GM12874 (cell line): ENCODE measurements around the gene SLC25A30.

ENCODE experiments used
- TF ChIP-seq, protein P1 (sequence below): IDR thresholded peaks from 2 replicates; pipeline ENCODE4 v1.5.1; 2011; ENCODE audit warnings: low read depth, mild to moderate bottlenecking, control low read depth, low read length, moderate library complexity; ENCODE audit not compliant: insufficient read depth

Gene SLC25A30, protein sequence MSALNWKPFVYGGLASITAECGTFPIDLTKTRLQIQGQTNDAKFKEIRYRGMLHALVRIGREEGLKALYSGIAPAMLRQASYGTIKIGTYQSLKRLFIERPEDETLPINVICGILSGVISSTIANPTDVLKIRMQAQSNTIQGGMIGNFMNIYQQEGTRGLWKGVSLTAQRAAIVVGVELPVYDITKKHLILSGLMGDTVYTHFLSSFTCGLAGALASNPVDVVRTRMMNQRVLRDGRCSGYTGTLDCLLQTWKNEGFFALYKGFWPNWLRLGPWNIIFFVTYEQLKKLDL

DNA sequence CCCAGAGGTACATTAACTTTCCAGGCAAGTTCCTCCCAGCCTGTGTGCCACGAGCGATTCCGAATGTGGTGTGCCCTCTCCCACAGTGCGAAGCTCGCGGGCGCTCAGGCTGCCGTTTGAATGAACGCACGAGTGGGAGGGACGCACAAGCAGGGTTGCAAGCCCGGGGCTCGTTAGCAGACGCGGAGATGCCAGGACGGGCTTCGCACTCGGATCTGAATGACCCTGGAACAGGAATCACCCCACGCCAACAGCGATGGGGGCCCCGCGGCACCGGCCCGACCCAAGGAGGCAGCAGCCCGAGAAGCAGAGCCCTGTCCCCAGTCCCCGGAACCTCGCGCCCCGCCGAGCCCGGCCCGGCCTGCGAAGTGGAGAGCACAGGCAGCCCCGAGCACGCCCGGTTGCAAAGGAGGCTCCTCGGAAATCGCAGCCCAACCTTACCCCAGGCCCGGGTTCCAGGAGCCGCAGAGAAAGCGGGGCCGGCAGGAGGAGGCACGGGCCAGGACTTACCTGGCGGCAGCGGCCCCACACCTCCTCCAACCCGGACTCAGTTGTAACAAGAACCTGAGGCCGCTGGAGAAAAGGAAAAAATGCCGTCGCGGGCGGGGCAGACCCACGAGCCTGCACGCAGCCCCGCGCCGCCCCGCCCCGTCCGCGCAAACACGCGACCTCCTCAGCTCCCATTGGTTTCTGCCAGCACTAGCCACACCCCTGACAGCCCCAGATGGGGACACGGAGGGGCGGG lies at the start of gene SLC25A30:
SLC25A30 (minus strand) TSS at position 584 of the 745 bp plus-strand sequence. CDS start 6,948 bp downstream, outside the sequence.
- TF ChIP-seq, protein P1, sequence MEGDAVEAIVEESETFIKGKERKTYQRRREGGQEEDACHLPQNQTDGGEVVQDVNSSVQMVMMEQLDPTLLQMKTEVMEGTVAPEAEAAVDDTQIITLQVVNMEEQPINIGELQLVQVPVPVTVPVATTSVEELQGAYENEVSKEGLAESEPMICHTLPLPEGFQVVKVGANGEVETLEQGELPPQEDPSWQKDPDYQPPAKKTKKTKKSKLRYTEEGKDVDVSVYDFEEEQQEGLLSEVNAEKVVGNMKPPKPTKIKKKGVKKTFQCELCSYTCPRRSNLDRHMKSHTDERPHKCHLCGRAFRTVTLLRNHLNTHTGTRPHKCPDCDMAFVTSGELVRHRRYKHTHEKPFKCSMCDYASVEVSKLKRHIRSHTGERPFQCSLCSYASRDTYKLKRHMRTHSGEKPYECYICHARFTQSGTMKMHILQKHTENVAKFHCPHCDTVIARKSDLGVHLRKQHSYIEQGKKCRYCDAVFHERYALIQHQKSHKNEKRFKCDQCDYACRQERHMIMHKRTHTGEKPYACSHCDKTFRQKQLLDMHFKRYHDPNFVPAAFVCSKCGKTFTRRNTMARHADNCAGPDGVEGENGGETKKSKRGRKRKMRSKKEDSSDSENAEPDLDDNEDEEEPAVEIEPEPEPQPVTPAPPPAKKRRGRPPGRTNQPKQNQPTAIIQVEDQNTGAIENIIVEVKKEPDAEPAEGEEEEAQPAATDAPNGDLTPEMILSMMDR, result no peak

DNA sequence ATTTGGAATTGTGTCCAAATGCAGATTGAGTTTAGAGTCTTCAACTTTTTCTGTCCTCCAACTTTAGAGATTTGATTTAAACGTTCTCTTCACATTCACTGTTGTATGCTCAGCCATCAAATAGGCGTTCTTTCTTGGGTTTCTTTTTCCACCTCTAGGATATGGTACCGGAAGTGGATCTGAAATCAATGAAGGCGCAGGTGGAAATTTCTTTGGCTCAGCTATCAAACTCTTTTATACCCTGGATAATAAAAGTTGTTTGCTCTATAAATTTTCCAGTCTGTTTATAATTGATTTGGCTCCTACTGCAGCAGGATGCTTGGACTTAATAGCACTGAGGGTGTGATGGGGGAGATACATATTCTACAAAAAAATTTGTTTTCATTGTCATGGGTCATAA lies 48.2 kb upstream of the SLC25A30 start:
- TF ChIP-seq, protein P1, result no peak

DNA sequence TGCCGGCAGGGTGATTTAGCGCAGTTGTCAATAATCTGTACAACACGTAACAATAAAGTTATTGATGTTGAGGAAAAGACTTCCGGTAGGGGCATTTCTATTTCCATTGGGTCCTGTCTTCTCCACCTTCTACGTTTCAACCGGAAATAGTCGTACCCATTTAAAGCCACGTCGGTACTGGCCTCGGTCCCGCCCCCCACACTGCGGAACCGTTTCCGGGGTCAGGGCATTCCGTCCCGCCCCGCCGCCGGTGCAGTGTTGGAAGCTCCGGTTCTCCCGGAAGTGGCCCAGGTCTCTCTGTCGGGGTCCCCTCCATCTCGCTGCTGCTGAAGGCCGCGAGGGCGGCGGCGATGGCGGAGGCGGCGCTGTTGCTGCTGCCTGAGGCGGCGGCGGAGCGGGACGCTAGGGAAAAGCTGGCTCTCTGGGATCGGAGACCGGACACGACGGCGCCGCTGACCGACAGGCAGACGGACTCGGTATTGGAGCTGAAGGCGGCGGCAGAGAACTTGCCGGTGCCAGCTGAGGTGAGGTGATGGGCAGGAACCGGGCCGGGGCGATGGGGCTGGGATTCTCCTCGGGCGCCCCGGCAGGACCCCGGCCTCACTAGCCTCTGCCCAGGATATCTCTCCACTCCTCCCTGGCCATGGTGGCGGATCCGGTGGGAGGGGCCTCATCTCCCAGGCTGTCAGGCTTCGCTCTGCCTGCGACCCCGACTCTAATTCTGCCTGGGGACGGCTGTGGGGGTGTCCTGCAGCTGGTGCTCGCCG lies 46.7 kb upstream of the SLC25A30 start, which contains the start of gene COG3:
COG3 (plus strand) TSS at position 253 of the 767 bp plus-strand sequence; CDS start at position 351, 98 bp downstream.
- TF ChIP-seq, protein P1, result 0 out of 2 replicates have a peak, but pooled peaks have one; percentile 5

DNA sequence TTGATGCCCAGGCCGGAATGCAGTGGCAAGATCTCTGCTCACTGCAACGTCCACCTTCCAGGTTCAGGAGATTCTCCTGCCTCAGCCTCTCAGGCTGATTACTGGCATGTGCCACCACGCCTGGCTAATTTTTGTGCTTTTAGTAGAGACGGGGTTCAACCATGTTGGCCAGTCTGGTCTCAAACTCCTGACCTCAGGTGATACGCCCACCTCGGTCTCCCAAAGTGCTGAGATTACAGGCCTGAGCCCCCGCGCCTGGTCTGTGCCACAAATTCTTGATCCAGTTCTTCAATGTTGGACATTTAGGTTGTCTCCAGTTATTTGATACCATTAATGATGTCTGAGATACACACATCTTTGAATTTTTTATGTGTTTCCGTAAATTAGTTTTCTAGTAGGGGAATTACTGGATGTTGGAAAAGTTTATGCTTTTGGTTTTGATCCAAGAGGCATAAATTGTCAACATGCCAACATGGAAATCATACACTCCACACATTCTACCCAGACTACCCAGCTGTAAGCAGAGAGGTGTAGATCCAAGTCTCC lies 46.0 kb upstream of the SLC25A30 start:
- TF ChIP-seq, protein P1, result peak; percentile 29; the same call in 1 of the 2 replicates

DNA sequence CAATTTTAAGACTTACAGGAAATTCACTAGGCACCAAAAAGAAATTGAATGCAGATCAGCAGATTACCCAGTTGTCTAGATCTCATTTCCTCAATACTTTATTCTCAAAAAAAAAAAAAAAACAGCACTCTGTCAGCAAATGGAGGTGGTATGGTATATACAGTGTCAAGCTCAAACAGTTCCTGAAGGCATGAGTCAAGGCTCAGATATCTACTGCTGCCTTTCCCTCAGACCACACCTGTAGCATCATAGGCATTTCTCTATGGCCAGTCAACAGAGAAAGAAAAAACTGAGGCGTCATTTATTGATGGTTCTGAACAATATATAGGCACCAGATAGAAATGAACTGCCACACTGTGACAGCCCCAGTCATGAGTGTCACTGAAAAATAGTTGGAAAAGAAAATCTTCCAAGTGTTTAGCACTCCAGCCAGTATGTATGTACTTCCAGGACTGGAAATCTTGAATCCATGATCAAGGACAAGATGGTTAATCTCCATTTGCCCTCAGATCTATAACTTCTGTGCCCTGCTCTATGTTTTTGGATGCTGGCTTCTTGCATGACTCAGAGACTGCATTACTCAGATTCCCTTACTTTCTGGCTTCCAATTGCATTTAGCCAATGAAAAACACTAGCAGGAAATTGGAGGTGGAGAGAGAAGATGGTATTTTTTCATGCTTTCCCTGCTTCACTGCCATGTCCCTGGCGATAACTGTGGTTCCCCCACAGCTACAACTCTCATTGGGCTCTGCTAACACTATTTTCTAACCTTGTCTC lies 38.2 kb upstream of the SLC25A30 start:
- TF ChIP-seq, protein P1, result no peak

DNA sequence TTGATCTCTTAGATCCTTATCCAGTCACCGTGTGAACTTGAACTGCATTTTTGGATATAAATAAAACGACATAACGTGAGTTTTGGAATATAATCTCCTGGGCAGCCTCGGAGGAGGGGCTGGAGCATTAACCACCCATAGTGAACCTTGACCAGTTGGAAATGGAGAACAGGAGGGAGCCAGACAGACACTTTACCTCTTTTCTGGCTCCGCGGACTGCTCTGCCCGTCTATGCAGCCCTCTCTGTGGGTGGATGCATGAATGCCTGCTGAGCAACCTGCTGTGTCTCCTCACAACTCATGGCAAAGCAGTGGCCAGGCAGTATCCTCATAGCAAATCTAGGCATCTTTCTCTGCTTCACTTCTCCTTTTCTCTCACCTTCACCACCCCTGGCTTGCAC lies 36.0 kb upstream of the SLC25A30 start:
- TF ChIP-seq, protein P1, result no peak
